K562 (cell line): ENCODE results near the gene PPP6C. TPM values are rescaled to one million over a fixed set of nuclear protein-coding genes. Genes with fewer than 3 reads are reported as not detected.

ENCODE experiments used
- CBFB ChIP-seq: sonication (generic); formaldehyde crosslinking; IDR thresholded peaks from 2 replicates; pipeline ENCODE4 v1.4.0; 2020; ENCODE audit warnings: mild to moderate bottlenecking, missing genetic modification reagents
- ETV6 ChIP-seq, 3 experiments: fragments of 150-350 bp in 1 of 3; sonication (generic) in 1 of 3; formaldehyde crosslinking in 1 of 3; IDR thresholded peaks; 2 replicates each; pipeline versions ENCODE4 v1.6.1 to v1.8.0; 2014 to 2022; ENCODE audit warnings: borderline replicate concordance in 2 of 3, low read depth in 2 of 3, antibody characterized with exemption in 1 of 3, low read length in 1 of 3, mild to moderate bottlenecking in 1 of 3, missing genetic modification reagents in 1 of 3
- FOXK1 ChIP-seq: sonication (generic); formaldehyde crosslinking; IDR thresholded peaks from 2 replicates; pipeline ENCODE4 v1.8.0; 2022; ENCODE audit warnings: missing genetic modification reagents, mild to moderate bottlenecking, borderline replicate concordance
- HDAC6 ChIP-seq: IDR thresholded peaks from 2 replicates; pipeline ENCODE4 v1.6.1; 2012; ENCODE audit warnings: low read depth, mild to moderate bottlenecking, control low read depth, inconsistent platforms, low read length, moderate library complexity
- HNRNPL ChIP-seq: fragments of 200-400 bp; formaldehyde crosslinking; IDR thresholded peaks from 2 replicates; pipeline ENCODE4 v1.6.1; 2017; ENCODE audit warnings: low read depth, mild to moderate bottlenecking, low read length
- POLR2H ChIP-seq: IDR thresholded peaks from 2 replicates; pipeline ENCODE4 v1.6.1; 2016; ENCODE audit warnings: missing genetic modification characterization, low read depth, mild to moderate bottlenecking, control low read depth, missing compliant biosample characterization, moderate library complexity
- RB1 ChIP-seq: fragments of 450-650 bp; IDR thresholded peaks from 2 replicates; pipeline ENCODE4 v1.6.1; 2017; ENCODE audit warnings: low read depth, mild to moderate bottlenecking
- RBFOX2 ChIP-seq: fragments of 200-400 bp; formaldehyde crosslinking; IDR thresholded peaks from 2 replicates; pipeline ENCODE4 v1.6.1; 2017; ENCODE audit warnings: low read depth, mild to moderate bottlenecking, low read length, moderate library complexity
- RBM17 ChIP-seq: fragments of 200-400 bp; formaldehyde crosslinking; IDR thresholded peaks from 2 replicates; pipeline ENCODE4 v1.6.1; 2017; ENCODE audit warnings: low read depth, mild to moderate bottlenecking, low read length, borderline replicate concordance
- SMAD3 ChIP-seq: fragments of 450-650 bp; formaldehyde crosslinking; conservative IDR thresholded peaks from 2 replicates; pipeline ENCODE4 v1.4.0; 2020; ENCODE audit warnings: mild to moderate bottlenecking
- ZBTB7A ChIP-seq: IDR thresholded peaks from 2 replicates; pipeline ENCODE4 v1.6.1; 2011; ENCODE audit warnings: low read depth, mild to moderate bottlenecking, low read length, moderate library complexity, borderline replicate concordance; ENCODE audit not compliant: control insufficient read depth
- polyA plus RNA-seq, 8 experiments: library from polyadenylated mRNA; depleted of rRNA in 4 of 8; stranded (reverse) in 5 of 8; unstranded in 3 of 8; fragments of >200 nt; fragmentation: Nextera tagmentation in 2 of 8; fragmentation: Illumina TruSeq in 1 of 8; extraction: Ambion mirVana in 2 of 8; extraction: Trizol in 1 of 8; gene quantifications; 2 replicates each; pipeline versions ENCODE4 v1.2.1 to v1.2.3, GENCODE V29; 2011 to 2014; ENCODE audit warnings: inconsistent platforms in 1 of 8, missing spikeins in 1 of 8
- total RNA-seq, 7 experiments: library from RNA; depleted of rRNA in 6 of 7; stranded (reverse); fragments of >200 nt in 6 of 7; fragmentation: Illumina TruSeq in 2 of 7; extraction: Trizol in 2 of 7; gene quantifications; 2 replicates each; pipeline versions ENCODE4 v1.2.1 to v1.2.3, GENCODE V29; 2011 to 2021; ENCODE audit warnings: low replicate concordance in 1 of 7
- TF ChIP-seq, protein P1 (sequence below): fragments of 250-450 bp; sonication (Bioruptor Pico); IDR thresholded peaks from 2 replicates; pipeline ENCODE4 v1.5.1; 2021; ENCODE audit warnings: mild to moderate bottlenecking
- TF ChIP-seq, protein P2 (sequence below): fragments of 450-650 bp; formaldehyde crosslinking; conservative IDR thresholded peaks from 2 replicates; pipeline ENCODE4 v1.4.0; 2022; ENCODE audit warnings: mild to moderate bottlenecking, missing genetic modification characterization
- TF ChIP-seq, protein P3 (sequence below): IDR thresholded peaks from 3 replicates; pipeline ENCODE4 v1.6.1; 2011; ENCODE audit warnings: borderline replicate concordance, mild to moderate bottlenecking; ENCODE audit not compliant: insufficient read length, insufficient read depth
- TF ChIP-seq, protein P4 (sequence below): sonication (generic); formaldehyde crosslinking; IDR thresholded peaks from 2 replicates; pipeline ENCODE4 v1.8.0; 2023; ENCODE audit warnings: mild to moderate bottlenecking, missing genetic modification reagents
- TF ChIP-seq, protein P5 (sequence below): sonication (generic); formaldehyde crosslinking; IDR thresholded peaks from 2 replicates; pipeline ENCODE4 v1.8.0; 2023; ENCODE audit warnings: mild to moderate bottlenecking, missing genetic modification reagents

Gene PPP6C
- total and polyA plus RNA-seq, 9 of the 15 experiments (the other 6 are each of a cell fraction or from before 2014, with no cell fraction given), result 18.8 to 44.8 (median 38.3) TPM

DNA sequence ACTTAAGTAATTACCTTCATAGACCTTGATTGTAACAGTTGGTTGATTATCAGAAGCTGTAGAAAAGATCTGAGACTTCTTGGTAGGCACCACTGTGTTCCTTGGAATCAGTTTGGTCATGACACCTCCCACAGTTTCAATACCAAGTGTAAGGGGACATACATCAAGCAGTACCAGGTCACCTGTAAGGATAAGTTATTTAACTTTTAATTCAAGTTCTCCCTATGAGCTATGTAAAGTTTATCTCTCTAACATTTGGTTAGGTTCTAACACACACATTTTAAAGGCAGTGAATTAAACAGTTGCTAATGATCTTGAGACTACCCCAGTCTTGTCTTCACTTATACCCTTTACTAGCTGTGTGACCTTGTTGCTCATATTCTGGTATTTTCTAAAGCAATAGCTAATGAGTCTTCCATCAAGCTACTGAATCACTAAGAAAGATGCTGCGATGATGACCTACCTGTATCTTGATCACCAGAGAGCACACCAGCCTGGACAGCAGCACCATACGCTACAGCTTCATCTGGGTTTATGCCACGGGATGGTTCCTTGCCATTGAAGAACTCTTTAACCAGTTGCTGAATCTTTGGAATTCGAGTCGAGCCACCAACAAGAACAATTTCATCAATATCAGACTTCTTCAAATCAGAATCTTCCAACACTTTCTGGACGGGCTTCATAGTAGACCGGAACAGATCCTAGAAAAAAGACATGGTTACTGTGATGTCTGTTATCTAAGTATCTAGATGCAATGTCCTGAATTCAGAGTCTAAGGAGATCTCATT is 48.7 kb upstream of the PPP6C start (continued):
- TF ChIP-seq ETV6 (IDR thresholded peaks at IDR 0.05; ENCODE audit: borderline replicate concordance in 1 of 2, low read depth in 2 of 2, low read length in 1 of 2), result no peak
- TF ChIP-seq ETV6 (CRISPR knock-in tag; IDR thresholded peaks at IDR 0.05; ENCODE audit: borderline replicate concordance), result 0 out of 2 replicates have a peak, but pooled peaks have one; percentile 11
- TF ChIP-seq, protein P1, sequence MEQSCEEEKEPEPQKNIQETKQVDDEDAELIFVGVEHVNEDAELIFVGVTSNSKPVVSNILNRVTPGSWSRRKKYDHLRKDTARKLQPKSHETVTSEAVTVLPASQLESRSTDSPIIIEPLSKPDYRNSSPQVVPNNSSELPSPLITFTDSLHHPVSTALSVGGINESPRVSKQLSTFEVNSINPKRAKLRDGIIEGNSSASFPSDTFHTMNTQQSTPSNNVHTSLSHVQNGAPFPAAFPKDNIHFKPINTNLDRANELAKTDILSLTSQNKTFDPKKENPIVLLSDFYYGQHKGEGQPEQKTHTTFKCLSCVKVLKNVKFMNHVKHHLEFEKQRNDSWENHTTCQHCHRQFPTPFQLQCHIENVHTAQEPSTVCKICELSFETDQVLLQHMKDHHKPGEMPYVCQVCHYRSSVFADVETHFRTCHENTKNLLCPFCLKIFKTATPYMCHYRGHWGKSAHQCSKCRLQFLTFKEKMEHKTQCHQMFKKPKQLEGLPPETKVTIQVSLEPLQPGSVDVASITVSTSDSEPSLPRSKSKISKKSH (CRISPR knock-in tag), result no peak
- peak; percentile 39; the same call in 1 of the 2 replicates for TF ChIP-seq HNRNPL
- TF ChIP-seq FOXK1, result 0 out of 2 replicates have a peak, but pooled peaks have one; percentile 26
- TF ChIP-seq SMAD3, result 0 out of 2 replicates have a peak, but pooled peaks have one; percentile 38
- 0 out of 2 replicates have a peak, but pooled peaks have one; percentile 30 for TF ChIP-seq POLR2H (tag)
- no peak for TF ChIP-seq RB1
- TF ChIP-seq ZBTB7A, result no peak
- TF ChIP-seq, protein P2, sequence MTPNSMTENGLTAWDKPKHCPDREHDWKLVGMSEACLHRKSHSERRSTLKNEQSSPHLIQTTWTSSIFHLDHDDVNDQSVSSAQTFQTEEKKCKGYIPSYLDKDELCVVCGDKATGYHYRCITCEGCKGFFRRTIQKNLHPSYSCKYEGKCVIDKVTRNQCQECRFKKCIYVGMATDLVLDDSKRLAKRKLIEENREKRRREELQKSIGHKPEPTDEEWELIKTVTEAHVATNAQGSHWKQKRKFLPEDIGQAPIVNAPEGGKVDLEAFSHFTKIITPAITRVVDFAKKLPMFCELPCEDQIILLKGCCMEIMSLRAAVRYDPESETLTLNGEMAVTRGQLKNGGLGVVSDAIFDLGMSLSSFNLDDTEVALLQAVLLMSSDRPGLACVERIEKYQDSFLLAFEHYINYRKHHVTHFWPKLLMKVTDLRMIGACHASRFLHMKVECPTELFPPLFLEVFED (CRISPR knock-in tag), result peak; percentile 71; the same call in 1 of the 2 replicates
- no peak for TF ChIP-seq HDAC6
- TF ChIP-seq RBM17, result no peak
- TF ChIP-seq CBFB, result no peak
- TF ChIP-seq, protein P3, sequence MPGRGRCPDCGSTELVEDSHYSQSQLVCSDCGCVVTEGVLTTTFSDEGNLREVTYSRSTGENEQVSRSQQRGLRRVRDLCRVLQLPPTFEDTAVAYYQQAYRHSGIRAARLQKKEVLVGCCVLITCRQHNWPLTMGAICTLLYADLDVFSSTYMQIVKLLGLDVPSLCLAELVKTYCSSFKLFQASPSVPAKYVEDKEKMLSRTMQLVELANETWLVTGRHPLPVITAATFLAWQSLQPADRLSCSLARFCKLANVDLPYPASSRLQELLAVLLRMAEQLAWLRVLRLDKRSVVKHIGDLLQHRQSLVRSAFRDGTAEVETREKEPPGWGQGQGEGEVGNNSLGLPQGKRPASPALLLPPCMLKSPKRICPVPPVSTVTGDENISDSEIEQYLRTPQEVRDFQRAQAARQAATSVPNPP, result no peak
- TF ChIP-seq, protein P4, sequence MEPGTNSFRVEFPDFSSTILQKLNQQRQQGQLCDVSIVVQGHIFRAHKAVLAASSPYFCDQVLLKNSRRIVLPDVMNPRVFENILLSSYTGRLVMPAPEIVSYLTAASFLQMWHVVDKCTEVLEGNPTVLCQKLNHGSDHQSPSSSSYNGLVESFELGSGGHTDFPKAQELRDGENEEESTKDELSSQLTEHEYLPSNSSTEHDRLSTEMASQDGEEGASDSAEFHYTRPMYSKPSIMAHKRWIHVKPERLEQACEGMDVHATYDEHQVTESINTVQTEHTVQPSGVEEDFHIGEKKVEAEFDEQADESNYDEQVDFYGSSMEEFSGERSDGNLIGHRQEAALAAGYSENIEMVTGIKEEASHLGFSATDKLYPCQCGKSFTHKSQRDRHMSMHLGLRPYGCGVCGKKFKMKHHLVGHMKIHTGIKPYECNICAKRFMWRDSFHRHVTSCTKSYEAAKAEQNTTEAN (CRISPR knock-in tag), result peak; percentile 58; the same call in 1 of the 2 replicates
- TF ChIP-seq, protein P5, sequence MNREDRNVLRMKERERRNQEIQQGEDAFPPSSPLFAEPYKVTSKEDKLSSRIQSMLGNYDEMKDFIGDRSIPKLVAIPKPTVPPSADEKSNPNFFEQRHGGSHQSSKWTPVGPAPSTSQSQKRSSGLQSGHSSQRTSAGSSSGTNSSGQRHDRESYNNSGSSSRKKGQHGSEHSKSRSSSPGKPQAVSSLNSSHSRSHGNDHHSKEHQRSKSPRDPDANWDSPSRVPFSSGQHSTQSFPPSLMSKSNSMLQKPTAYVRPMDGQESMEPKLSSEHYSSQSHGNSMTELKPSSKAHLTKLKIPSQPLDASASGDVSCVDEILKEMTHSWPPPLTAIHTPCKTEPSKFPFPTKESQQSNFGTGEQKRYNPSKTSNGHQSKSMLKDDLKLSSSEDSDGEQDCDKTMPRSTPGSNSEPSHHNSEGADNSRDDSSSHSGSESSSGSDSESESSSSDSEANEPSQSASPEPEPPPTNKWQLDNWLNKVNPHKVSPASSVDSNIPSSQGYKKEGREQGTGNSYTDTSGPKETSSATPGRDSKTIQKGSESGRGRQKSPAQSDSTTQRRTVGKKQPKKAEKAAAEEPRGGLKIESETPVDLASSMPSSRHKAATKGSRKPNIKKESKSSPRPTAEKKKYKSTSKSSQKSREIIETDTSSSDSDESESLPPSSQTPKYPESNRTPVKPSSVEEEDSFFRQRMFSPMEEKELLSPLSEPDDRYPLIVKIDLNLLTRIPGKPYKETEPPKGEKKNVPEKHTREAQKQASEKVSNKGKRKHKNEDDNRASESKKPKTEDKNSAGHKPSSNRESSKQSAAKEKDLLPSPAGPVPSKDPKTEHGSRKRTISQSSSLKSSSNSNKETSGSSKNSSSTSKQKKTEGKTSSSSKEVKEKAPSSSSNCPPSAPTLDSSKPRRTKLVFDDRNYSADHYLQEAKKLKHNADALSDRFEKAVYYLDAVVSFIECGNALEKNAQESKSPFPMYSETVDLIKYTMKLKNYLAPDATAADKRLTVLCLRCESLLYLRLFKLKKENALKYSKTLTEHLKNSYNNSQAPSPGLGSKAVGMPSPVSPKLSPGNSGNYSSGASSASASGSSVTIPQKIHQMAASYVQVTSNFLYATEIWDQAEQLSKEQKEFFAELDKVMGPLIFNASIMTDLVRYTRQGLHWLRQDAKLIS (CRISPR knock-in tag), result peak; percentile 95
- peak; percentile 85 for TF ChIP-seq RBFOX2
